ENCODE data around the gene SMTNL2.

Gene SMTNL2

GRCh38 chr17:4586043-4586442, 1.7 kb downstream of the SMTNL2 start:
- 0 out of 2 replicates have a peak, but pooled peaks cover 15% of the 10 kb centered on the region for H3K27me3 ChIP-seq (ENCODE audit: insufficient read depth, low read length)

GRCh38 chr17:4587195-4587594, 2.9 kb downstream of the SMTNL2 start:
- Histone ChIP-seq H3K4me2 (ENCODE audit: low read length) (no peak overlapping the region), H3K9ac (ENCODE audit: low read length) (no peak overlapping the region)

More at GRCh38 chr17:4586043-4586442, 1.7 kb downstream of the SMTNL2 start:
- H3K36me3 ChIP-seq (ENCODE audit: insufficient read depth, low read length): no peaks in the 10 kb centered on the region
- no peaks in the 10 kb centered on the region for H4K20me1 ChIP-seq (ENCODE audit: insufficient read depth, low read length)
- H3F3A ChIP-seq (ENCODE audit: insufficient read depth, low read length): no peaks in the 10 kb centered on the region
- H3K9me2 ChIP-seq (ENCODE audit: low read depth, low read length): no peaks in the 10 kb centered on the region
- H3K79me2 ChIP-seq (ENCODE audit: insufficient read depth, low read length): no peaks in the 10 kb centered on the region
- H3K9ac ChIP-seq (ENCODE audit: low read length): no peak overlapping the region
- H3K27ac ChIP-seq (ENCODE audit: low read depth, low read length, poor library complexity, severe bottlenecking): no peak overlapping the region
- no peak overlapping the region for H3K4me3 ChIP-seq (ENCODE audit: low read depth, low read length, poor library complexity, severe bottlenecking)
- no peaks in the 10 kb centered on the region for H3K4me1 ChIP-seq (ENCODE audit: insufficient read depth, low read length, severe bottlenecking)
- TF ChIP-seq EZH2 (IDR thresholded peaks at IDR 0.05; ENCODE audit: borderline replicate concordance, low read length) (no peak), CTCF (IDR thresholded peaks at IDR 0.05; ENCODE audit: low read length) (no peak)
- no peak overlapping the region for H2AFZ ChIP-seq (ENCODE audit: low read length)
- H3K9me3 ChIP-seq (ENCODE audit: low read length): no peaks in the 10 kb centered on the region
- no peak overlapping the region for H3K4me2 ChIP-seq (ENCODE audit: low read length)

GRCh38 chr17:4587803-4588202, 3.5 kb downstream of the SMTNL2 start:
- Histone ChIP-seq H2AFZ (ENCODE audit: low read length) (no peak overlapping the region), H3K27ac (ENCODE audit: low read depth, low read length, poor library complexity, severe bottlenecking) (no peak overlapping the region), H4K20me1 (ENCODE audit: insufficient read depth, low read length) (no peaks in the 10 kb centered on the region), H3K79me2 (ENCODE audit: insufficient read depth, low read length) (no peaks in the 10 kb centered on the region), H3K9ac (ENCODE audit: low read length) (no peak overlapping the region), H3K36me3 (ENCODE audit: insufficient read depth, low read length) (no peaks in the 10 kb centered on the region), H3K4me1 (ENCODE audit: insufficient read depth, low read length, severe bottlenecking) (no peaks in the 10 kb centered on the region), H3F3A (ENCODE audit: insufficient read depth, low read length) (no peaks in the 10 kb centered on the region), H3K4me3 (ENCODE audit: low read depth, low read length, poor library complexity, severe bottlenecking) (no peak overlapping the region), H3K9me2 (ENCODE audit: low read depth, low read length) (no peaks in the 10 kb centered on the region), H3K4me2 (ENCODE audit: low read length) (no peak overlapping the region), H3K9me3 (ENCODE audit: low read length) (no peaks in the 10 kb centered on the region), H3K27me3 (ENCODE audit: insufficient read depth, low read length) (peaks cover 20% of the 10 kb centered on the region; the same call in 1 of the 2 replicates)
- TF ChIP-seq CTCF (IDR thresholded peaks at IDR 0.05; ENCODE audit: low read length): no peak
- no peak for TF ChIP-seq EZH2 (IDR thresholded peaks at IDR 0.05; ENCODE audit: borderline replicate concordance, low read length)

More at GRCh38 chr17:4587195-4587594, 2.9 kb downstream of the SMTNL2 start:
- TF ChIP-seq CTCF (IDR thresholded peaks at IDR 0.05; ENCODE audit: low read length) (no peak), EZH2 (IDR thresholded peaks at IDR 0.05; ENCODE audit: borderline replicate concordance, low read length) (no peak)
- Histone ChIP-seq H3K4me3 (ENCODE audit: low read depth, low read length, poor library complexity, severe bottlenecking) (no peak overlapping the region), H3K9me3 (ENCODE audit: low read length) (no peaks in the 10 kb centered on the region), H3K36me3 (ENCODE audit: insufficient read depth, low read length) (no peaks in the 10 kb centered on the region), H2AFZ (ENCODE audit: low read length) (no peak overlapping the region), H3K9me2 (ENCODE audit: low read depth, low read length) (no peaks in the 10 kb centered on the region), H3K79me2 (ENCODE audit: insufficient read depth, low read length) (no peaks in the 10 kb centered on the region), H3K27me3 (ENCODE audit: insufficient read depth, low read length) (peaks cover 20% of the 10 kb centered on the region; the same call in 1 of the 2 replicates), H4K20me1 (ENCODE audit: insufficient read depth, low read length) (no peaks in the 10 kb centered on the region), H3K27ac (ENCODE audit: low read depth, low read length, poor library complexity, severe bottlenecking) (no peak overlapping the region), H3F3A (ENCODE audit: insufficient read depth, low read length) (no peaks in the 10 kb centered on the region), H3K4me1 (ENCODE audit: insufficient read depth, low read length, severe bottlenecking) (no peaks in the 10 kb centered on the region)

All from OCI-LY1 (cell line).